OCI-LY7 (cell line): ENCODE results near the gene GRHL3. TPM values are rescaled to one million over a fixed set of nuclear protein-coding genes. Genes with fewer than 3 reads are reported as not detected.

Experiments
- BruUV-seq: library from RNA; stranded (reverse); fragments of 400-500 nt; replicated peaks from 2 replicates; lab custom pipeline; 2021; lab: Mats Ljungman, UMichigan
- CTCF ChIA-PET: fragments of 300-600 bp; sonication (Branson Sonifier 250); formaldehyde crosslinking; loops from one replicate; lab custom pipeline; 2022; ENCODE audit warnings: antibody characterized with exemption; ENCODE audit not compliant: unreplicated experiment; lab: Charles Lee
- POLR2A ChIA-PET: fragments of 300-600 bp; sonication (Branson Sonifier 250); formaldehyde crosslinking; loops from one replicate; lab custom pipeline; 2022; ENCODE audit warnings: antibody characterized with exemption; lab: Charles Lee
- DNase-seq: peaks from one replicate; pipeline ENCODE4 v3.0.0-alpha.2; 2015; ENCODE audit warnings: low spot score
- H2AFZ ChIP-seq: fragments of 200-600 bp; sonication (generic), shearing (Covaris generic); 2 replicates; pipeline ENCODE4 v1.6.1; 2014; ENCODE audit warnings: mild to moderate bottlenecking, antibody characterized with exemption, low read length, moderate library complexity
- H3K27ac ChIP-seq: fragments of 200-600 bp; sonication (generic); 2 replicates; pipeline ENCODE4 v1.5.1; 2014; ENCODE audit warnings: mixed run types, low read depth, mild to moderate bottlenecking, moderate library complexity, low read length, inconsistent platforms; ENCODE audit not compliant: poor library complexity, severe bottlenecking
- H3K36me3 ChIP-seq: fragments of 200-600 bp; sonication (generic); 2 replicates; pipeline ENCODE4 v1.6.1; 2014; ENCODE audit warnings: mild to moderate bottlenecking, antibody characterized with exemption, low read length, moderate library complexity, mixed read lengths; ENCODE audit not compliant: insufficient read depth
- H3K4me1 ChIP-seq: fragments of 200-600 bp; sonication (generic); 2 replicates; pipeline ENCODE4 v1.5.1; 2014; ENCODE audit warnings: mild to moderate bottlenecking, low read length; ENCODE audit not compliant: insufficient read depth, poor library complexity, severe bottlenecking
- H3K4me2 ChIP-seq: fragments of 200-600 bp; sonication (generic); 2 replicates; pipeline ENCODE4 v1.6.1; 2014; ENCODE audit warnings: mild to moderate bottlenecking, low read length
- H3K4me3 ChIP-seq: fragments of 200-600 bp; sonication (generic); 2 replicates; pipeline ENCODE4 v1.5.1; 2014; ENCODE audit warnings: mild to moderate bottlenecking, low read depth, low read length; ENCODE audit not compliant: poor library complexity, severe bottlenecking
- H3K79me2 ChIP-seq: fragments of 200-600 bp; sonication (generic); 2 replicates; pipeline ENCODE4 v1.6.1; 2016; ENCODE audit warnings: low read depth, mild to moderate bottlenecking, low read length, moderate library complexity, mixed read lengths; ENCODE audit not compliant: insufficient read depth
- H3K9me2 ChIP-seq: fragments of 200-600 bp; sonication (generic); 2 replicates; pipeline ENCODE4 v1.6.1; 2016; ENCODE audit warnings: mild to moderate bottlenecking, low read length, mixed read lengths; ENCODE audit not compliant: insufficient read depth
- H3K9me3 ChIP-seq: fragments of 200-600 bp; sonication (generic); 2 replicates; pipeline ENCODE4 v1.6.1; 2014; ENCODE audit warnings: mild to moderate bottlenecking, mixed run types, low read length, mixed read lengths
- H4K20me1 ChIP-seq: fragments of 200-600 bp; sonication (generic); 2 replicates; pipeline ENCODE4 v1.6.1; 2014; ENCODE audit warnings: mild to moderate bottlenecking, antibody characterized with exemption, low read length, moderate library complexity, mixed read lengths; ENCODE audit not compliant: insufficient read depth
- CTCF ChIP-seq: fragments of 200-600 bp; sonication (generic); conservative IDR thresholded peaks from 2 replicates; pipeline ENCODE4 v1.5.1; 2014; ENCODE audit warnings: mild to moderate bottlenecking, antibody characterized with exemption, low read length, moderate library complexity, mixed read lengths
- EZH2phosphoT487 ChIP-seq: fragments of 200-600 bp; sonication (generic); IDR thresholded peaks from 2 replicates; pipeline ENCODE4 v1.6.1; 2018; ENCODE audit warnings: low read depth, borderline replicate concordance, mild to moderate bottlenecking, mixed run types, antibody characterized with exemption, low read length, moderate library complexity, mixed read lengths
- intact Hi-C: fragments of 100-400 bp; cut with micrococcal nuclease; formaldehyde crosslinking; loops from one replicate; pipeline ENCODE4 v1.10.0; 2022; ENCODE audit not compliant: unreplicated experiment
- total RNA-seq, 2 experiments: library from RNA; depleted of rRNA in 1 of 2; stranded (reverse); fragments of >200 nt in 1 of 2; shearing (Covaris generic) in 1 of 2; gene quantifications; 2 replicates each; pipeline ENCODE4 v1.2.3, GENCODE V29; 2014 to 2022

The GRHL3 gene
- total RNA-seq, 2 experiments from 2014 or later = 0.09 to 0.65 TPM

GRCh38 chr1:24329797-24330543, 10.8 kb downstream of the GRHL3 start:
- Histone ChIP-seq H3K9me2 (no peaks in the 10 kb centered on the region), H2AFZ (no peak overlapping the region), H3K4me2 (no peak overlapping the region), H3K36me3 (no peaks in the 10 kb centered on the region), H3K79me2 (no peaks in the 10 kb centered on the region), H3K4me3 (no peak overlapping the region), H3K9me3 (no peaks in the 10 kb centered on the region), H3K27ac (no peak overlapping the region), H3K4me1 (peaks cover 7% of the 10 kb centered on the region), H4K20me1 (no peaks in the 10 kb centered on the region)
- ChIA-PET POLR2A (no interaction called here), CTCF (no interaction called here)
- TF ChIP-seq EZH2phosphoT487 (no peak), CTCF (no peak)
- no TSS peak for BruUV-seq
- DNase-seq = no peak
- intact Hi-C loops = no loop called here

- intact Hi-C loops = no loop called here
- BruUV-seq = no TSS peak
- TF ChIP-seq CTCF (no peak), EZH2phosphoT487 (no peak)
- Histone ChIP-seq H3K4me2 (no peak overlapping the region), H3K79me2 (no peaks in the 10 kb centered on the region), H3K27ac (no peak overlapping the region), H3K9me3 (no peaks in the 10 kb centered on the region), H2AFZ (no peak overlapping the region), H4K20me1 (no peaks in the 10 kb centered on the region), H3K4me1 (peaks cover 7% of the 10 kb centered on the region), H3K36me3 (no peaks in the 10 kb centered on the region), H3K4me3 (no peak overlapping the region), H3K9me2 (no peaks in the 10 kb centered on the region)
- DNase-seq = no peak
- CTCF ChIA-PET = interaction anchor here (0.6 kb wide), 1 partner anchor 1034 kb away, joined by 3 read pairs; no protein-coding TSS in a partner anchor
- POLR2A ChIA-PET = no interaction called here
Measured at GRCh38 chr1:24331961-24332673, 13.0 kb downstream of the GRHL3 start.
